Right lobe of liver (tissue), 4 donors: ENCODE measurements around the gene IL1RAPL1.

Experiments
- POLR2A ChIP-seq: fragments of 450-650 bp; IDR thresholded peaks from one replicate; pipeline ENCODE4 v1.6.1; 2017; ENCODE audit warnings: antibody characterized with exemption, mild to moderate bottlenecking
- TF ChIP-seq, protein P1 (sequence below), 4 donors: fragments of 200-600 bp in 3 of 4; fragments of 450-650 bp in 1 of 4; IDR thresholded peaks; one replicate each; pipeline versions ENCODE4 v1.5.1 to v1.8.0; 2016 to 2022; ENCODE audit warnings: antibody characterized with exemption in 4 of 4, mild to moderate bottlenecking in 2 of 4
- donor health status: DM: no; HTN: no; CAD: no.
- donor health status: DM: no; HTN: no; CAD: no.
- donor health status: DM: no; HTN: yes; CAD: no.

DNA sequence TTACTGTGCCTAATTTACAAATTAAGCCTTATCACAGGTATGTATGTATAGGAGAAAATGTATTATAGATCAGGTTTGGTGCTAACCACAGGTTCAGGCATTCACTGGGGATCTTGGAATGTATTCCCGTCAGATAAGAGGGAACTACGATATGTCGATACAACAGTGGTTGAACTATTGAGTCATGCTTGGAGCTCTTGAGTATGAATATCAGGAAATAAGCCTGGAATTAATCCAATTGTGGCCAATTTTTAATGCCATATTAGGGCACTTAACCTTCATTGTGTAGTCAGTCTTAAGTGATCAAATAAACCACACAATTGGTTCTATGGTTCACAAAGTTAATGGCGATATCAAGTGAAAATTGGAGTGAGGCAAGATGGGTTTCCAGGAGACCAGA lies 556.5 kb downstream of the IL1RAPL1 start:
- no peak for TF ChIP-seq POLR2A
- TF ChIP-seq, protein P1, sequence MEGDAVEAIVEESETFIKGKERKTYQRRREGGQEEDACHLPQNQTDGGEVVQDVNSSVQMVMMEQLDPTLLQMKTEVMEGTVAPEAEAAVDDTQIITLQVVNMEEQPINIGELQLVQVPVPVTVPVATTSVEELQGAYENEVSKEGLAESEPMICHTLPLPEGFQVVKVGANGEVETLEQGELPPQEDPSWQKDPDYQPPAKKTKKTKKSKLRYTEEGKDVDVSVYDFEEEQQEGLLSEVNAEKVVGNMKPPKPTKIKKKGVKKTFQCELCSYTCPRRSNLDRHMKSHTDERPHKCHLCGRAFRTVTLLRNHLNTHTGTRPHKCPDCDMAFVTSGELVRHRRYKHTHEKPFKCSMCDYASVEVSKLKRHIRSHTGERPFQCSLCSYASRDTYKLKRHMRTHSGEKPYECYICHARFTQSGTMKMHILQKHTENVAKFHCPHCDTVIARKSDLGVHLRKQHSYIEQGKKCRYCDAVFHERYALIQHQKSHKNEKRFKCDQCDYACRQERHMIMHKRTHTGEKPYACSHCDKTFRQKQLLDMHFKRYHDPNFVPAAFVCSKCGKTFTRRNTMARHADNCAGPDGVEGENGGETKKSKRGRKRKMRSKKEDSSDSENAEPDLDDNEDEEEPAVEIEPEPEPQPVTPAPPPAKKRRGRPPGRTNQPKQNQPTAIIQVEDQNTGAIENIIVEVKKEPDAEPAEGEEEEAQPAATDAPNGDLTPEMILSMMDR (IDR thresholded peaks at IDR 0.05) = no peak
